ENCODE data around the gene FOXD4. TPM values are rescaled to one million over a fixed set of nuclear protein-coding genes. Genes with fewer than 3 reads are reported as not detected.
"Not testable (repeated sequence)": the region's sequence is repeated elsewhere in the genome, so short reads cannot be mapped to it uniquely, and the experiment has no call there.

The FOXD4 gene
- total RNA-seq, 4 donors from 2014 or later, result 0.91 TPM; not detected in 3

- intact Hi-C loops (cut with DNase I; ENCODE audit: low total_unique reads); H3K4me3 ChIP-seq (ENCODE audit: low read depth, poor library complexity, severe bottlenecking); DNase-seq (ENCODE audit: low spot score in 2 of 2): not testable (repeated sequence)
- 63 to 100% methylated on average over 1 of the region's 3 CpGs for WGBS, 2 donors
Observed at GRCh38 chr9:76389-76788, 41.8 kb downstream of the FOXD4 start.

- 26 to 30% methylated on average over 6 to 9 of the region's 18 CpGs for WGBS, 2 donors
- DNase-seq (ENCODE audit: low spot score in 2 of 2); intact Hi-C loops (cut with DNase I; ENCODE audit: low total_unique reads): not testable (repeated sequence)
- H3K4me3 ChIP-seq (ENCODE audit: low read depth, poor library complexity, severe bottlenecking), result peak overlapping the region; percentile 30
Observed at GRCh38 chr9:73900-74525, 44.2 kb downstream of the FOXD4 start.

- DNase-seq (ENCODE audit: low spot score in 2 of 2); intact Hi-C loops (cut with DNase I; ENCODE audit: low total_unique reads): not testable (repeated sequence)
- peak overlapping the region; percentile 30 for H3K4me3 ChIP-seq (ENCODE audit: low read depth, poor library complexity, severe bottlenecking)
- WGBS, 2 donors, result 0 to 1% methylated on average over 4 to 17 of the region's 109 CpGs
Observed at GRCh38 chr9:73076-73899, 44.9 kb downstream of the FOXD4 start.

Other genes with a start within 250 kb of the FOXD4 start
- 10 to 100 TPM in 1 of 4 donors, 1 to 10 TPM in 3; 7.6 to 16.2 (median 8.4) TPM for gene WASHC1, start 89.0 kb downstream of the FOXD4 start, total RNA-seq
- gene ZNG1A, start 60.6 kb upstream of the FOXD4 start, total RNA-seq, result 10 to 100 TPM; 26.8 to 37.2 (median 31.8) TPM
- 10 to 100 TPM in 2 of 4 donors, 1 to 10 TPM in 2; 5.1 to 15.1 (median 8.4) TPM for gene DOCK8, start 96.4 kb upstream of the FOXD4 start, total RNA-seq